Right hindlimb (tissue), 1 donor: ENCODE results near the gene EFNA5.

Experiments
- DNase-seq: peaks from one replicate; pipeline ENCODE4 v3.0.0-alpha.2; 2018

The EFNA5 gene

GRCh38 chr5:107415762-107416161, 255.0 kb downstream of the EFNA5 start:
- no peak for DNase-seq

- DNase-seq, result no peak
These were observed 255.9 kb downstream of the EFNA5 start for GRCh38 chr5:107414802-107415201.

GRCh38 chr5:107413754-107414153, 257.0 kb downstream of the EFNA5 start:
- no peak for DNase-seq

GRCh38 chr5:107408564-107408963, 262.2 kb downstream of the EFNA5 start:
- DNase-seq, result no peak

DNA sequence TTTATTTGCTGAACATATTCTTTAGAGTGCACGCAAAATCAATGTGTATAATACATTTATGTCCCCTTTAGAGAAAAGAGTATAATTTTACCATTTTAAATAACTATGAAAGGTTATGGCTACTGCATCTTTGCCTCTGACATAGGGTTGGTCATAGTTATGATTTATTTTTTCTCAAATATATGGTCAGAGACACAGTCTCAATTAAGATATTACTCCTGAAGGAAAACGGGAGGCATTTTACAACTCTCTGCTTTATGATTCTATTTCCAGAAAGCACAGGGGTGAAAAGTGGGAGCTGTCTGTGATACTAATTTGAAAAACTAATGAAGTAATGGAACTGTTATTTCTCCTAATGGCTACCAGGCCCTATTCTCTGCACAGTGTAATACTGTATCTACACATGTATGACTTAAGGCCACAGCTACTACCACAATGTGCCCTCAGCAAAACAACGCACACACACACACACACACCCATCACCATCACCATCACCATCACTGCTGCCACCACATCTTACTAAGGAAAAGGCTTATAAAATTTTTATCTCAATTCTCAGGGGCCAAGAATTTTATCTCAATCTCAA, 262.9 kb downstream of the EFNA5 start:
- DNase-seq, result no peak

DNA sequence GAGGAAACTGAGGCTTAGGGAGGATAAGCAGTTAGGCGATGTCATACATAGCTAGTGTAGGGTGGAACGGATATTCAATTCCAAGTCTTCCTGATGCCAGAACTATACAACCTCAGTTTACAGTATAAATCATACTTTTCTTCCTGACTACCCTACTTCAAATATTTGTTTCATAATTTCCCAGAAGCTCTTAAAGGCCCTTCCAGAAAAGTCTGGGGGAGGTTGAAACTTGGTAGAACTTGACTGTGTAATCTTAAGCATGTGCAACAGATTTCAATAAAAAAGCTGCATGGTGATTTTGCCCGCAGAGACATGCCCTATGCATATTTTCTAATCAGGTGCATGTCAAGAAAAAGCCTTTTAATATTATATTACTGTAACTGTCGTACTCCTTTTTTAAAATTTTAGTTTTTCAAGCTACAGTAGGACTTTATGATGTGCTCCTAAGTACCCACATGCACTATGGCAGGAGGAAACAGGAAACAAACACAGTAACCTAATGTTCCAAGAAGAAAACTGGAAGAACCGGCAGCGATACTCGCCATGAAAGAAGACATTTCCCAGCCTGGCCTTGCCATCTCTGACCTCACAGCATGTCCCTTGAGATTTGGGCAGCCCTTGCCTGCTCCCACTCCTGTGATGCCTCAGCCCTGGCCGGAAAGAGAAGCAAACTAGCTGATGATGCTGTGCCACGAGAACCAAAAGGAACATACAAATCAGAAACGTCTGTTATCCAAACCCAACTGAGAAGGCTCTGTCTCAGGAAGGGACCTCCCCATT, 266.0 kb downstream of the EFNA5 start:
- DNase-seq, result no peak

DNA sequence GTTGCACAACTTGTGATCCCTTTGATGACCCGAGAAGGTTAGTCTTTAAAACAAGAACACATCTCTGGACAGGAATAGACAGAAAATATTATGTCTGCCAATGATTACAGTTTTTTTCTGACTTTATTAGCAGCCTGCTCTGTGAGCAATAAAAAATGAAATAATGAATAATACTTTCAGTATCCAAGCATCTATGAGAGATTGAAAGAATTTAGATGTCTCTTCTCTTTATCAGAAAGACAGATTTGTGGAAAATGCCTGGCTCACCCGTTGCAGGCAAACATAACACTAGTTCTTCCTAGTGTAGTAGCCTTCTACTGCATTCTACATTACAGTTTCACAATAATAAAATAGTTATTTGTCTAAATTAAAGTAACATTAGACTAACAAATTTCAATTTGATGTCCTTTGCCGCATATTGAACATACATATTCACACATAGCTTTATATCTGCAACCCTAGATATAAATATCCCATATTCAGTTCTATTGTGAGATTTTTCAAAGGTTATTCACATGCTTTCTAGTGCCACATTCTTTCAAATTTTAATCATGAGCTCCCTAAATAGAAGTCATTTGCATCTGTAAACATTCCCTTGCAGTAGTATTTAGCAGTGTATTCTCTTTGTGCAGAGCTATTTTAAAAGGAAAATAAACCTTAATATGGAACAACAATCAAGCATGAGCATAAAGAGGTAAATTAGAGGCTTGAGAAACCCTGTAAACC, 267.3 kb downstream of the EFNA5 start:
- no peak for DNase-seq

GRCh38 chr5:107402434-107403227, 268.1 kb downstream of the EFNA5 start:
- DNase-seq, result peak; percentile 65

GRCh38 chr5:107401470-107402122, 269.1 kb downstream of the EFNA5 start:
- no peak for DNase-seq

DNA sequence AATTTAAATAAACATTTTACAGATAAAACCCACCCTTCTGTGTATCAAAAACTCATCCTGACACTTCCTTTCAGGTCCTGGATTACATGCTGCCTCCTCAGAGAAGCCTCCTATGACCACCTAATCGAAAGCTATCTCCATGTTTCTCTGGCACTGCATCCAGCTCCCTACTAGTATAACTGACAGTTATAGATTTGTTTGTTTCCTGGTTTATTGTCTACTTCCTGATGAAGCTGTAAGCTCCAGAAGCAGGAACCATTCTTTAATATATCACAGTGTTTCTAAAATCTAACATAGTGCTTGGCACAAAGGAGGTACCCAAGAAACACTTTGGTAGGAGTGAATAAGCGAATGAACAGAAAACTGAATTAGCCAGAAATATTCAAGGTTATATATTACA, 270.4 kb downstream of the EFNA5 start:
- DNase-seq, result no peak

GRCh38 chr5:107398703-107399102, 272.0 kb downstream of the EFNA5 start:
- no peak for DNase-seq

DNA sequence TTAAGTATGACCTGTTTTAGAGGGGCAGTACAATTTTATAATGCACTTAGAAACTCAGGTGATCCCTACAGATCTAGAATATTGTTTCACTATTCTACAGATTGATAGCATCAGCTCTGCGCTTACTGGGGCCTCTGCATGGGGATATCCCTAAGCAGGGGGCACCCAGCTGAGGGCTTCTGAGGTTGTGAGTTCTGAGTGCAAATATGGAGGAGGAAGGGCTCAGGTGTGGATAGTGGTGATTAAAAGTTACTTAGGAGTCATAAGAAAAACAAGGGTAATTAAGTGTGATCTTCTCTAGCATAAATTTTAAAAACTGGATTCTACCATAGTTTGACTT, 274.4 kb downstream of the EFNA5 start:
- no peak for DNase-seq

- no peak for DNase-seq
These were observed 274.9 kb downstream of the EFNA5 start for GRCh38 chr5:107395632-107396350.

DNA sequence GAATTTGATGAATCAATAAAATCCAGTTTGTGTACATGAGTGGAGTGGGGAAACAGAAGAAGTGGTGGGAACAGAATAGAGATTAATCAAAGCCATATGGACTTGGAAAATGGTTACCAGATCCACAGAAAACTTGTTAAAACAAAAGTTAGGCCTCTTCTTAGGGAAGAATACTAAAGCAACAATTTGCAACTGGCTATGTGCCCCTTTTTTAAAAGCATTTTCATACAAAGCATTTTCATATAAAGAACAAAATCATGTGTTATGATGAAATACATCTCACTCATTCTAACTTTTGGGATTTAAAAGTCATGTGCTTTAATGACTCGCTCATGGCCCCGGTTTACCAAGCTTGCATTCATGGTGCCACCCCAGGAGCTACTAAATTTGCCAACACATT, 276.9 kb downstream of the EFNA5 start:
- no peak for DNase-seq

GRCh38 chr5:107391787-107392186, 278.9 kb downstream of the EFNA5 start:
- no peak for DNase-seq

DNA sequence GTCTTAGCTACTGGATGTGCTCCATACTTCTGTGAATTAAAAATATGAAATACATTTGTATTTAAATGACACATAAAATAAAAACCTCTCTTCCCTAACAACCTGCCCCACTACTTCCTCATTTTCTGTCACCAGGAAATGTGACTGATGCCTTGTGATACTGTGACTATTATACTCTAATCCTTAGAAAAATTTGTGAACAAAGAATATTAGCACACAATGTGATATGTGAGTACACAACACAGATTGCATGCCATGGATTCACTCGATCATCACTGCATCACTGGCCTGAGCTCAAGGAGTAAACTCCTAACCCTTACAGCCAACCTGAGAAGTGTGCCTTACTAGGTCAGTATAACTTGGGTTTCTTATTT, 281.0 kb downstream of the EFNA5 start:
- DNase-seq, result no peak

GRCh38 chr5:107389130-107389774, 281.5 kb downstream of the EFNA5 start:
- DNase-seq, result peak; percentile 46

DNA sequence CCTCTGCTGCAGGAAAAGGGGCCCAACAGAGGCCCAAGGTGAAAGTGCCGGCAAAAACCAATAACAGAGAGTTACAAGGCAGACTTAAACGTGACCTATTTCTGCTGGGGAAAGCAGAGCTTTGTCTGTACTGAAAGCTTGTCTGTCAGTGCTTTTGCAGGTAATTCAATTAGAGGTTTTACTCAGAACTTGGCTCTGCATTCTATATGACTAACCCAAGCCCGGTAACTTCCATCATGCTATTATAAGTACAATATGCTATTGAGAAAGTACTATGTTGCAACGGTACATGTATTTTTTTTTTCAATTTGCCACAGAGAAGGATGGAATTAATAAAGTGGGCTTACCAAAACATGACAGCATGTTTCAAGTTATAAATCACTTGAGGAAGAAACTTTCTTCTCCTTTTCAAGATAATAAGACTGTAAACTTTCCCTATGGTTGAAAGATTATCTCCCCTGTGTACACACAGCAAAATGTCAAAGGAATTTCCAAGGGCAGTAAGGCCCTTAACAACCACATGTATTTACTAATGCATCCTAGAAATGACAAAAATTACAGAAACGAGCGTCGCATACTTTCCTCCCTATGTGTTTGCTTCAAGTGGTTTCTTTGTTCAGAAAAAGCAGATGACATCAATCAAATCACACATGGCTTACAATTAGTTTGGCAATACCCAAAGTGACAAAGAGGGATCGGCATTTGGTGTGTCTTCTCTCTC, 282.4 kb downstream of the EFNA5 start:
- no peak for DNase-seq

DNA sequence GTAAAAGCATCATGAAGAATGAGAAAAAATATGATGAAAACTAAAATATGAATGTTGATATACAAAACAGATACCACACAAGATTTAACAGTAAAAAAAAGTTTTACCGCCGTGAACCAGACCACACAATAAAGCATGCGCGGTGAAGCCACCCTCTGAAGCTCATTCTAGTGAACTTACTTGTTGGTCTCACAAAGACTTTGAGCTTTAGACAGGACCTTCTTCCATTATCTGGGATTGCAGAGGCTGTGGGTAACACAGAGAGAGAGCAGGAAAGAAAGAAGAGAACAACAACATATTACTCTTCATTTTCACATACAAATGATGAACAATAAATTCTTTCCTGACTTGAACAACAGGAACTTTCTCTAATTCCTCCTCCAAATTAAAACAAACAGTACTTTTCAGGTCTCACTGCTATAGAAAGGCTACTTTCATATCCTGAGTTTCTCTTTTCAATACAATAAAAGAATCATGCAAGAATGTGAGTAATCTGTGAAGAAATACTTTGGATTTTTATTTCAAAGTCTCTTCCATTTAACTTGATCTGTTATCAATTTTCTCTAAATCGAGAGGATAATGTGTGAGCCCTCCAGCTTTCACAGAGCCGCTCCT, 283.1 kb downstream of the EFNA5 start:
- no peak for DNase-seq

DNA sequence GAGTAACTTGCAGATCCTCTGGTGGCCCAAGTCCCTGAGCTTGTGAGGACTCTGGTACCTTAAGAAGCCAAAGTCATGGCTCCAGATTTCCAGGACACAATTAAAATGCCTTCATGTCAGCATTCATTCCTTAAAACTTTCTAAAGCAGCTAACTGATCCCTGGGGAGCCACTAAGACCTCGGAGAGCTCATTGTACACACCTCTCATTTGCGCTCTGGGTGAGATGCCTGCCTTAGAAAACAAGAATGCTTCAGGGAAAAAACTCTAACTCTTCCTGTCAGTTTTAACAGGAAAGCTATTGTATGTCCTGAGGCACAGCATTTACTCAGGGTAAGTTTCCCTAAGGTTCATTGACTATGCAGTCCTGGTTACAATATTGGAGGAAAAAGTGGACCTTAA, 285.0 kb downstream of the EFNA5 start:
- DNase-seq, result no peak

- no peak for DNase-seq
These were observed 286.5 kb downstream of the EFNA5 start for GRCh38 chr5:107384256-107384655.
